ENCODE measurements around the gene NDUFS2.
A peak's percentile ranks its signal among the peaks of the same experiment; 100 is the strongest.

Gene NDUFS2

DNA sequence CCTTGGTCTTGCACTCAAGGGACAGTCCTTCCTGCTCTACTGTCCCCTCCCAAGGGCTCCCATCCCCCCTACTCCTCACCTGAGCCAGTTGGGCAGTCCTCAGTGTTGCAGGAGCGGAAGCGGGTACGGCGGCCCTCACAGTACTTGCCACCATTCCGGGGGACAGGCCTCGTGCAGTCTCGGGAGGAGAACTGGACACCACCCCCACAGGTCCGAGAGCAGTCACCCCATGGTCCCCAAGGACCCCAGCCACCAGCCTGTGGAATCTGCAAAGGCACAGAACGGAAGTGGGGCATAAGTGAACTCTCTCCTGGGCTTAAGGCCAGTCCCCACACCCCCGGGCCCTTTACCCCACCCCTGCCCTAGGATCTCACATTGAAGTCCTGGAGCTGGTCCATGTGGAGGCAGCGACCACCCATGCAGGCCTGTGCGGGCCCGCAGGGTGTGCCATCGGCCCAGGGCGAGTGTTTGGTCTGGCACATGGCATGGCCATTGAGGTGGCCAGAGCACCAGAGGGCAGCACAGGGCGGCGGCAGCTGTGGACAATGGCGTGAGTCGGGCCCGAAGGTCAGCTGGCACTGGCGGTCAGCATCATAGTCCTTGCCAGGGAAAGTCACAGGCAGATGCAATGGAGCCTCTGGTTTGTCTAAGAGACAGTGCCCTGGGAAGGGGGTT is 8.5 kb upstream of the NDUFS2 start:
- DNase-seq (ENCODE audit: low read depth, low spot score), result no peak
- POLR2A ChIA-PET, result interaction anchor here (0.6 kb wide), 1 partner anchor 10 kb away, joined by 3 read pairs; no protein-coding TSS in a partner anchor
- TF ChIP-seq, protein P1, sequence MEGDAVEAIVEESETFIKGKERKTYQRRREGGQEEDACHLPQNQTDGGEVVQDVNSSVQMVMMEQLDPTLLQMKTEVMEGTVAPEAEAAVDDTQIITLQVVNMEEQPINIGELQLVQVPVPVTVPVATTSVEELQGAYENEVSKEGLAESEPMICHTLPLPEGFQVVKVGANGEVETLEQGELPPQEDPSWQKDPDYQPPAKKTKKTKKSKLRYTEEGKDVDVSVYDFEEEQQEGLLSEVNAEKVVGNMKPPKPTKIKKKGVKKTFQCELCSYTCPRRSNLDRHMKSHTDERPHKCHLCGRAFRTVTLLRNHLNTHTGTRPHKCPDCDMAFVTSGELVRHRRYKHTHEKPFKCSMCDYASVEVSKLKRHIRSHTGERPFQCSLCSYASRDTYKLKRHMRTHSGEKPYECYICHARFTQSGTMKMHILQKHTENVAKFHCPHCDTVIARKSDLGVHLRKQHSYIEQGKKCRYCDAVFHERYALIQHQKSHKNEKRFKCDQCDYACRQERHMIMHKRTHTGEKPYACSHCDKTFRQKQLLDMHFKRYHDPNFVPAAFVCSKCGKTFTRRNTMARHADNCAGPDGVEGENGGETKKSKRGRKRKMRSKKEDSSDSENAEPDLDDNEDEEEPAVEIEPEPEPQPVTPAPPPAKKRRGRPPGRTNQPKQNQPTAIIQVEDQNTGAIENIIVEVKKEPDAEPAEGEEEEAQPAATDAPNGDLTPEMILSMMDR (IDR thresholded peaks at IDR 0.05; ENCODE audit: insufficient read depth, low read length, missing control alignments), result no peak
- H3K4me3 ChIP-seq (ENCODE audit: low read depth, low read length), result no peak overlapping the region
- CTCF ChIA-PET, result interaction anchor here (0.9 to 26.1 kb wide), 14 partner anchors 8 to 191 kb away, joined by 3 to 758 read pairs (median 14); partner anchors contain the start of genes APOA2, B4GALT3, CFAP126 and FCER1G

DNA sequence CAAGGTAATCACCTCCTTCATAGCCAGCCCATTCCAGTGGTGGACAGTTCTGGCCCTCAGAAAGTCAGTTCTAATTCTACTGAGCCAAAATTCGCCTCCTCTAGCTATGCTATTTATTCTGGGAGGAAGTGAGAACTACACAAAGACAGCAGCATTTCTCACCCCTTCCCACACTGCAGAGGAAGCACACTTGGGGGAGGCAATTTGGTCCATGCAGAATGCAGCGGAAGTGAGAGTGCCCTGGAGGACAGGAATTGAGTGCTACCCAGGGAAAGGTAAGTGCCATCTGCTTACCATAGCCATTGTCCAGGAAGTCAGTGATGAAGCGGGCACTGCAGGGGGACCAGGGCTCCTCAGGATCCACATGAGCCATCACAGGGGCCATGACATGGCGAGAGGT is 7.0 kb upstream of the NDUFS2 start:
- DNase-seq (ENCODE audit: low read depth, low spot score), result no peak
- no peak overlapping the region for H3K4me3 ChIP-seq (ENCODE audit: low read depth, low read length)
- ChIA-PET CTCF (interaction anchor here (1.2 to 26.1 kb wide), 3 partner anchors 12 to 189 kb away, joined by 8 to 758 read pairs (median 96); partner anchors contain the start of genes APOA2, FCER1G and TOMM40L), POLR2A (no interaction called here)
- TF ChIP-seq, protein P1 (IDR thresholded peaks at IDR 0.05; ENCODE audit: insufficient read depth, low read length, missing control alignments), result no peak

- no peak for DNase-seq (ENCODE audit: low read depth, low spot score)
- ChIA-PET POLR2A (no interaction called here), CTCF (interaction anchor here (3.5 to 26.1 kb wide), 2 partner anchors 13 to 23 kb away, joined by 16 to 758 read pairs; partner anchors contain the start of genes APOA2, FCER1G and TOMM40L)
- TF ChIP-seq, protein P1 (IDR thresholded peaks at IDR 0.05; ENCODE audit: insufficient read depth, low read length, missing control alignments), result no peak
- H3K4me3 ChIP-seq (ENCODE audit: low read depth, low read length), result no peak overlapping the region
Measured at GRCh38 chr1:161196111-161196510, 6.1 kb upstream of the NDUFS2 start.

DNA sequence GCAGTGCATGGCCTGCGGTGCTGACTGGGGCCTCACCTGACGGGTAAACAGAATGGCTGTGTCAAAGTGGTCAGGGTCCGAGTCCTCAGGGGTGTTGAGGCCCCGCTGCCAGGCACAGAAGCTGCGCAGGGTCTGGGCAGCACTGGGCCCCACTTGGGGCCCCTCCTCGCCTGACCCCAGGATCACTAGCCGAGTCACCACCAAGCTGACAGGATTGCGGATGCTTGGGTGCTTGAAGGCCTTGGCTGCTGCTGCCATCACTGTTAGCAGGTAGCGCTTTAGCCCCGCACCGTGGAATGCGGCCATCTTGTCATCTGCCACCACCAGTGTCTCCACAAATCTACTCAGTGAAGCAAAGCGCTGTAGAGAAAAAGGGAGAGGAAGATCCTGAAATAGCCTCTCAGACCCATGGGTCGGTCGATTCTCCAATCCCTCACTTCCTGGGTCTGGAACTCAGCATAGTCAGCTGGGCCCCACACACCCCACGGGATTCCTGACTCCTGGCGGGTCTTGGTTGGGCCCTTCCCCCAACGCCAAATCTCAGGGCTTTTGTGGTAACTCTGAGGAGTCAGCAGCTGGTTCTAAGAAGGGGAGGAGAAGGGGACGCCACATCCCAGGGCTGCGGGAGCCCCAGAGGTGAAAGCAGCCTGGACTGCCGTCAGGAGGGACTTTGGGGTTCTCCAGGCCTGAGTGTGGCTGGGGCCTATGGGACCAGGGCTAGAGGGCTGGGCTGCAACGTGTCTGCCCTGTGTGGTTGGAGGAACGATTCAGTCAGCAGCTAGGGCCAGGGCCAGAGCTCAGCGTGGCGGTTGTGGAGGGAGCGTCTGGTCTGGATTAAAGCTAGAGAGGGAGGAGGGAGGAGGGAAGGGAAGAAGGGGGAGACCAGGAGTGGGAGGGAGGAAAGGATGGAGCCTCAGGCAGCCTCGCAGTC is 5.4 kb upstream of the NDUFS2 start:
- CTCF ChIA-PET, result interaction anchor here (0.7 to 26.1 kb wide), 7 partner anchors 8 to 186 kb away, joined by 3 to 758 read pairs (median 12); partner anchors contain the start of genes APOA2, FCER1G and TOMM40L
- POLR2A ChIA-PET, result interaction anchor here (0.6 to 1.5 kb wide), 6 partner anchors 15 to 36 kb away, joined by 3 to 5 read pairs (median 3); partner anchors contain the start of genes PPOX and TOMM40L
- TF ChIP-seq, protein P1 (IDR thresholded peaks at IDR 0.05; ENCODE audit: insufficient read depth, low read length, missing control alignments), result no peak
- peak overlapping the region; percentile 58 for H3K4me3 ChIP-seq (ENCODE audit: low read depth, low read length)
- no peak for DNase-seq (ENCODE audit: low read depth, low spot score)

DNA sequence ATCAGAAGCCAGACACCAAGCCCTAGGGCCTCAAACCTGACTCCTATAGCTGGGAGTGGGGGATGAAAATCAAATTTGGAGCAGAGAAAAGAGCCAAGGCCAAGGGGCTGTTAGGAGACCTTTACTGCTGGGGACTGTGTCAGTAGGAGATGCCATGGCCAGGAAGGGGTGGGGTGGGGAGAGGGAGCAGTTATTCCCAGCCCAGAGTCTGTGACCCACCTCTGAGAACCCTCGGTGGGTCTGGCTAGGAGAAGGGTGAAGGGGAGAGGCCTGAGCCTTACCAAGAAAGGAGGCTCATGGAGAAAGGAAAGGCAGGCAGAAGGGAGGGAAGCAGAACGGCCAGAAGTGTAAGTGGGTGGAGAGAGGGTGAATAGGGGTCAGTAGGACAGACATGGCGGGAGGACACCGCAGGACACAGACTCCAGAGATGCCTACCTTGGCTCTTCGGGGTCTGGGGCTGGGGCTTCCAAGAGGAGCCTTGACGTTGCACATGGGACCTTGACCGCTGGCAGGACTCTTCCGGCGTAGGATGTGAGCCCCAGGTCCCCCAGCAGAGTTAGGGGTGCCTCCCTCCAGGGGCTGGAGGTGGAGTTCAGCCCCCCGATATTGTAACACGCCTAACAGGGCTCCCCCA is 4.5 kb upstream of the NDUFS2 start:
- ChIA-PET CTCF (interaction anchor here (0.7 to 26.1 kb wide), 8 partner anchors 9 to 185 kb away, joined by 3 to 758 read pairs (median 8); partner anchors contain the start of genes APOA2, FCER1G and TOMM40L), POLR2A (interaction anchor here (0.6 to 1.7 kb wide), 9 partner anchors 14 to 32 kb away, joined by 3 to 6 read pairs (median 4); partner anchors contain the start of genes PPOX and TOMM40L)
- peak overlapping the region; percentile 58 for H3K4me3 ChIP-seq (ENCODE audit: low read depth, low read length)
- TF ChIP-seq, protein P1 (IDR thresholded peaks at IDR 0.05; ENCODE audit: insufficient read depth, low read length, missing control alignments), result no peak
- no peak for DNase-seq (ENCODE audit: low read depth, low spot score)
